DLD1 (cell line): ENCODE data around the gene CPNE7.

Source experiments
- in situ Hi-C: cut with HindIII; loops from 2 replicates; pipeline ENCODE4 v1.10.0; 2017; ENCODE audit warnings: low sequenced_read_pairs

Gene CPNE7

DNA sequence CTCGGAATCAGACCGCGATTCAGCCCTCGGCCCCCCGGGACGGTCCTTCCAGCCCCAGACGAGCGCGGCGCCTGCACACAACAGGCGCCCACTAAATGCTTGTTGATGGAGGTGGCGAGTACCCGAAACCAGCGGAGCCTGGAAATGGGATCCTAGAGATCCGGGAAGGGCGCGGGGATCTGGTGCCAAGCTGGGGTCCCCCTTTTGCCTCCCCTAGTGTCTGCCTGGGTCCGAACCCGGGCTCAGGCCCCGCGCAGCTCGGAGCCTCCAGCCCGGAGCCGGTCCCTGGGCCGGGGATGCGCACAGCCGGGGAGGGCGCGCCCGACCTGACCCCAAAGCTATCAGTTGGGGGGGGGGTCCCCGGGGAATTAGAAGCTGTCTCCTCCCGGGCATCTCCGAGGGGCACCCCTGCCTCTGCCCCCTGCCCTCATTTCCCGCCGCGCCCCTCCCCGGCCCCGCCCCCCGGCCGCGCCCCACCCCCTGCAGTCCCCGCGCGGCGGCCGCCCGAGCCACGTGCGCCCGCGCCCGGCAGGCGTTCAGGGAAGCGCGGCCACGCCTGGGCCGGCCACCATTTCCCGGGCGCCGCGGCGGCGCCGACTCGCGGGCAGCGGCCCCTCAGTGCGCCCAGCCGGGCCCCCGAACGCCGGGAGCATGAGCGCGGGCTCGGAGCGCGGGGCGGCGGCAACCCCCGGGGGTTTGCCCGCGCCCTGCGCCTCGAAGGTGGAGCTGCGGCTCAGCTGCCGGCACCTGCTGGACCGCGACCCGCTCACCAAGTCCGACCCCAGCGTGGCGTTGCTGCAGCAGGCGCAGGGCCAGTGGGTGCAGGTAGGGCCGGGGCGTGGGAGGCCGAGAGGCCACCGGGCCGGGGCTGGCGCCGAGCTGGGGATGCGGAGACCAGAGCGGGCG is at the start of gene CPNE7:
CPNE7 (plus strand) TSS at position 512 of the 906 bp plus-strand sequence; CDS start at position 652, 140 bp downstream.
- in situ Hi-C loops: no loop called here

DNA sequence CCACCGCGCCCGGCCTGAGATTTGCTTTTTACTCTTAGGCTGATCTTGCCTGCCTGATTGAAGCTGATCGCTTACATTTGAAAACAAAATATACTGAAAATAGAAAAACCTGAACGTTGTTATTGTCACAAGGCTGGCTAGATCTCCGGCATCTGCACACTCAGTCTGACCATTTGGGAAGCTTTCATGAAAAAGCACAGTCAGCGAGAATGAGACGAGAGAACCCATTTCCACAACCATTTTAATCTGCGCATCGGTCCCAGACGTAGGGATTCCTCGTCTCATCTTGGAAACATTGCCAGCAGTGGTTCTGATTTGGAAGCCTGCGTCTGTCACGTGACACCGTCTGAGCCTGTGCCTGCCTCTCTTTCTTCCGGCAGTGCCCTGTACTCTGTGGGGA is 46.5 kb upstream of the CPNE7 start:
- in situ Hi-C loops: no loop called here

DNA sequence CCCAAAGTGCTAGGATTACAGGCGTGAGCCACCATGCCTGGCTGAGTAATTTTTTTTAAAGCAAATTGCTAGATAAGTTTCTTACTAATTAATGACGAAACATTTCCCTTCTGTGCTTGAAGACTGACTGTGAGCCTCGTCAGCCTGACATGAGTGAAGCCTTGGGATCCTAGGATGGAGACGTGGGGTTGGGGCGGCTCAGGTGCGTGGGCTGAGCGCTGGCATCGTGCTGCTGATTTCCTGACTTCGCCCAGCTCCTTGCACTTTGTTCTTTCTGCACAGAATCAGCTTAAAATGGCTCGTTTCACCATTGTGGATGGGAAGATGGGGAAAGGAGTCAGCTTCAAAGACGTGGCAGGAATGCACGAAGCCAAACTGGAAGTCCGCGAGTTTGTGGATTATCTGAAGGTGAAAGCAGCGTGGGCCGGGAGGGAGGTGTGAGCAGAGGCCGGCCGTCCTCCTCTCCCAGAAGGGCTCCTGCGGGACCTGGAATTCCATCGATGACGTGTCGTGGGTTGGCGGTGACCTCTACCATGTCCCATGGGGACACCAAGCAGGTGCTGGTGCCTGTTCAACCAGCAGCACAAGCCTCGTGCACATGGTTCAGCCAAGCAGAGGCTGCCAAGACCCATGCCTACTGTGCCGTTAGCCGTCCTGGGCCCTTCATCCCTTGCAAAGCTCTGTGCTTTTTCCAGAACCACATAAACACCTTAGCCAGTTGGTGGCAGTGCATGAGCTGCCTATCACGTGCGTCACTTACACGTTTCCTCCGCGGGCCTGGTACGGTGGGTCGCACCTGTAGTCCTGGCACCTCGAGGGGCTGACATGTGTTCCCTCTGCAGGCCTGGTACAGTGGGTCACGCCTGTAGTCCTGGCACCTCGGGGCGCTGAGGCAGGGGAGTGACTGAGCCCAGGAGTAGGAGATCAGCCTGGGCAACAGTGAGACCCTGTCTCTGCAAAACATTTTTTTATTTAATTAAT is 44.9 kb upstream of the CPNE7 start:
- in situ Hi-C loops: no loop called here

DNA sequence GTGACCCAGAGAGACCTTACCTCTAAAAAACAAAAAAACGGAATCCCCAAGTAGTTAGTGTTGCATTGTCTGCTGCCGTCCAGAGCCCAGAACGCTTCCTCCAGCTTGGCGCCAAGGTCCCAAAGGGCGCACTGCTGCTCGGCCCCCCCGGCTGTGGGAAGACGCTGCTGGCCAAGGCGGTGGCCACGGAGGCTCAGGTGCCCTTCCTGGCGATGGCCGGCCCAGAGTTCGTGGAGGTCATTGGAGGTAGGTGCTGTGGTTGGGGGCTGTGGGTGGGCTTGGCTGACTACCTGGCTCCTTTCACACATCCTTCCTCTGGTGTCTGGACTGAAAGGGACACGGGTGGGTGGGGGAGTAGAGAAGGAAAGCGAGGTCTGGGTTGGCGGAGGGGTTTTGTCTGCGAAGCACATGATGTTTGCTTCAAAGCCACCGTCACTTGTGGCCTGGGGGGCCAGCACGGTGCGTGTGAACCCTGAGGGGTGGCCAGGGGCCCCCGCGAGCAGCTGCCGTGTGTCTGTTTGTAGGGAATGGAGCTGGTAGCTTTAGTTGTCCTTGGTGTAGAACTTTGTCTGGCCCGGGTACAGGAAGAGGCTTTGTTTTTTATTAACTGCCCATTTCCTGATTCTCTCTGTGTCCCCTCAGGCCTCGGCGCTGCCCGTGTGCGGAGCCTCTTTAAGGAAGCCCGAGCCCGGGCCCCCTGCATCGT is 43.6 kb upstream of the CPNE7 start:
- in situ Hi-C loops: no loop called here

DNA sequence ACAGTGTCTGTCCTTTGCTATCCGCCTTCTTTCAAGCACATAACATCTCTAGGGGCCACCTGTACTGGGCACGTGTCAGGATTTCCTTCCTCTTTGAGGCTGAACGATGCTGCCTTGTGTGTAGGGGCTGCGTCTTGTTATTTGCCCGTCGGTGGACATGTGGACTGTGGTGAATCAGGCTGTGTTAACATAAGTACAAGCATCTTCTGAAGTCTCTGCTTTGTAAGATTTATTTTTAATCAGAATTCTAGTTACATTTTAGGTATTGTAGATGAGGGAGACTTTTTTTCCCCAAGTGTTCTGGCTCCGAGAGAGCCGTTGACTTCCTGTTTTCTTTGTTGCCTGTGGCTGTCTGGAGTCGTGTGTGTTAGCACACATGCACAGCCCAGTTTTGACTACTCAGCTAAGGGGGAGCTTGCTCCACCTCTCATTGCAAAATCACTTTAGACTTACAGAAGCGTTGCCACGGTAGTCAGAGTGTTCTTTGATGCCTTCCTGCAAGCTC is 41.3 kb upstream of the CPNE7 start:
- in situ Hi-C loops: no loop called here

DNA sequence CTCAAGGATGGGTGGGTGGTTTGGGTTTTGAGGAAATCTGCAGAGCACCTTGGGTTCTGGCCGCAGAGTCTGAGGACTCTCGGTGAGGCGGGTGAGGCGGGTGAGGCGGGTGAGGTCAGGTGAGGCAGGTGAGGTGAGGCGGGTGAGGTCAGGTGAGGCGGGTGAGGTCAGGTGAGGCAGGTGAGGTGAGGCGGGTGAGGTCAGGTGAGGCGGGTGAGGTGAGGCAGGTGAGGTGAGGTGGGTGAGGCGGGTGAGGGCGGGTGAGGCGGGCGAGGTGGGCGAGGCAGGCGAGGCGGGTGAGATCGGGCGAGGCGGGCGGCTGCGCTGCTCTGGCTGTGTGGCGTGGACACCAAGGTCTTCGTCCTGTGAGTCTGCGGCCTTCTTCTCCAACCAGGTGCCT is 39.2 kb upstream of the CPNE7 start:
- in situ Hi-C loops: no loop called here

DNA sequence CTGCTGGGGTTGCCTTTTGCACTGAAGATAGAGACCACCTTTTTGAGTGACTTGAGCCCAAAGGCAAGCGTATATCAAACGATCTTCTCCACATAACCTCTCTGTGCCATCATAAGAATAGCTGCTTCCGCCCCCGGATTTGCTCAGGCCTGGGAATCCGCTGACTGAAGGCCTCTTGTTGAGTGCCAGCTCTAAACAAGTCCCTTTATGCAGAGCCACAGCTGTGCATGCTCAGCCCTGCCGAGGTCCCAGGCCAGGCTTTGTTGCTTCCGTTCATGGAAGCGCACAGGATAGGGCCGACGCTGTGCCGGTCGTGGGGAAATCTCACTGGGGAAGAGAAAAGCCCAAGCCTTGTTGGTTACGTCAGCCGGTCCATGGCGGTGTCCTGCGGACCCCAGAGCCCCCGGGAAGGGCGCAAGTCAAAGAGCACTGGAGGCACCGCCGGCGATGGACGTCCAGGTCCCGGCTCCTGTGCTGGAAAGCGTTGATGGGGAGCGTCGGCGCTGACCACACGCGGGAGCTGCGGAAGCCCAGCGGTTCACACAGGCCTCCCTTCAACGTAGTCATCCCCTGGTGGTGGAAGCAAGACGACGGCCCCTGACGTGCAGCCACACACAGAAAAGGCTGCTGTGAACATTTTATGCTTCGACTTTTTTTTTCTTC is 38.5 kb upstream of the CPNE7 start:
- in situ Hi-C loops: no loop called here

DNA sequence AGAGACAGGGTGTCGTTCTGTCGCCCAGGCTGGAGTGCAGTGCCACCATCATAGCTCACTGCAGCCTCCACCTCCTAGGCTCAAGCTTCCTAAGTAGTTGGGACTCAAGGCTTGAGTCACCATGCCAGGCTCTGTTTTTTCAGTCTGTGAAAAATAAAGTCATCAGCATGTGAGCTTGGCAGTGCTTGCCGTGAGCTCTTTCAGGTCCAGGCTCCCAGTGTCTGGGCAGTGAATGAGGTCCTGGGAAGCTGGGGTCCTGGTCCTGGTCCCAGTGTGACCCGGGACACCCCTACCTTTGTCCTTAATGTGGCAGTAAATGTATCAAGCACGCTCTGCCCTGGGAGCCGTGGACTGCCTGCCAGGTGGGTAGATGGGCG is 38.0 kb upstream of the CPNE7 start:
- in situ Hi-C loops: no loop called here

DNA sequence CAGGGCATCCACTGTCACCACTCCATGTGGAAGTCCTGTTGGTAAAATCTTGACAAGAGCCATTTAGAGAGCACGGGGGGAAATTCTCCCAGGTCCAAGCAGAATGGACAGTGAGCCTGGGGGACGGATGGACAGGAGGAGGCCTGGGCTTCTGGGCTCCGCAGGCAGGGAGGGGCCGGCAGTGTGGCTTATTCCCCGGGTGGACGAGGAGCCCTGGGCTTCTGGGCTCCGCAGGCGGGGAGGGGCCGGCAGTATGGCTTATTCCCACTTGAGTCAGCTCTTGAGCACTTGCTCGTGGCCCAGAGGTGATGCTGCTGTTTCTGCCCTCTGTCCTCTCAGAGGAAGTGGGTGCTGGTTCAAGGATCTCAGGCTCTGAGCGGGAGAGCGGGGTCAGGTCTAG is 37.3 kb upstream of the CPNE7 start:
- in situ Hi-C loops: no loop called here

DNA sequence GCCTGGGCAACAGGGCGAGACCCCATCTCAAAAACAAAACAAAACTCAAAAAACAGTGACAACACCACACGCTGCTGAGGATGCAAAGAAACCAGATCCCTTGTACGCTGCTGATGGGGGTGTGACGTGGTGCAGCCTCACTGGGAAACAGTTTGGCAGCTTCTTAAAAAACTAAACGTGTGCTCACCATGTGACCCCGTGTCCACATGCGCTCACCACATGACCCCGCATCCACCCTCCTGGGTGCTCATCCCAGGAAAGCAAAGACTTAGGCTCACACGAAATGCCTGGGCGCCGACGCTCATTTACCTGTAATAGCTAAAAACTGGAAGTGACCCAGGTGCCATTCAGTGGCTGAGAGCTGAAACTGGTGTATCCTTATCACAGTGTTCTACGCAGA is 35.0 kb upstream of the CPNE7 start:
- in situ Hi-C loops: no loop called here

DNA sequence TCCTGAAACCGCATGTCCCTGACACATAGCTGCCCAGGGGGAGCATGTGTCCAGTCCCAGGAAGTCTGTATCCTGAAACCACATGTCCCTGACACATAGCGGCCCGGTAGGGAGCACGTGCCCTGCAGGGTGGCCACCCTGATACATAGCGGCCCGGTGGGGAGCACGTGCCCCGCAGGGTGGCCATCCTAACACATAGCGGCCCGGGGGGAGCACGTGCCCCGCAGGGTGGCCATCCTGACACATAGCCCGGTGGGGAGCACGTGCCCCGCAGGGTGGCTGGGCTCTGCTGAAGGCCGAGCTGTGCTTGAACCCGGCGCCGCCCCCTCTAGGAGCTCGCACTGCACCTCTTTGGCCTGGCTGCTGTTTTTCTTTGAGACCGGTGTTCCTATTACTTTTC is 33.8 kb upstream of the CPNE7 start:
- in situ Hi-C loops: no loop called here

DNA sequence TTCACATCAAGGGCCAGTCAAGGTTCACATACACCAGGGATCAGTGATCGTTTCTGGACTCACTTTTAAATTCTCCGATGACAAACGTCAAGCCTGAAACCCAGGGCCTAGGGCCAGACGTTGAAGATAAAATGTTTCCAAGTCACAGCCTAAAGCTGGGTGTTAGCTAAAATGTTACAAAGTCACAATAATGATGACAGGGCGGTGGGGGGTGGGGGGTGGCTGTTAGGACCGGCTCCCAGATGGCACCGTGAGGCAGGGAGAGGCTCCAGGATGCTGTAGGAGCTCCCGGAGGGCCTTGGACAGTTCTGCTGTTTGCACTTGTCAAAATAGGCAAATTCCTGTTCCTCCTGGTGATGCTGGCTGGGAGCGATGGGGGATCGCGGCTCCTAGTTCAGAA is 31.4 kb upstream of the CPNE7 start:
- in situ Hi-C loops: no loop called here

DNA sequence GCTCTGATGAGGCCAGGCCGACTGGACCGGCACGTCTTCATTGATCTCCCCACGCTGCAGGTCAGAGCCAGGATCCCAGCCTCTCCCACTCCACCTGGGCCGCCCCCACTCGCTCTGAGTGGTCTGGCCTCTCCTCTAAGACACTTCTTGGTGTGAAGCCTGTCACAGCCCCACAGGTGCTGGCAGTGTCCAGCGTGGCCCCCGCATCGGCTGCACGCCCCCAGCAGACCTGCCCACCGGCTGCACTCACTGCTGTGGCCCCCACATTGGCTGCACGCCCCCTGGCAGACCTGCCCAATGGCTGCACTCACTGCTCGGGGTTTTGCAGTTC is 30.9 kb upstream of the CPNE7 start:
- in situ Hi-C loops: no loop called here

DNA sequence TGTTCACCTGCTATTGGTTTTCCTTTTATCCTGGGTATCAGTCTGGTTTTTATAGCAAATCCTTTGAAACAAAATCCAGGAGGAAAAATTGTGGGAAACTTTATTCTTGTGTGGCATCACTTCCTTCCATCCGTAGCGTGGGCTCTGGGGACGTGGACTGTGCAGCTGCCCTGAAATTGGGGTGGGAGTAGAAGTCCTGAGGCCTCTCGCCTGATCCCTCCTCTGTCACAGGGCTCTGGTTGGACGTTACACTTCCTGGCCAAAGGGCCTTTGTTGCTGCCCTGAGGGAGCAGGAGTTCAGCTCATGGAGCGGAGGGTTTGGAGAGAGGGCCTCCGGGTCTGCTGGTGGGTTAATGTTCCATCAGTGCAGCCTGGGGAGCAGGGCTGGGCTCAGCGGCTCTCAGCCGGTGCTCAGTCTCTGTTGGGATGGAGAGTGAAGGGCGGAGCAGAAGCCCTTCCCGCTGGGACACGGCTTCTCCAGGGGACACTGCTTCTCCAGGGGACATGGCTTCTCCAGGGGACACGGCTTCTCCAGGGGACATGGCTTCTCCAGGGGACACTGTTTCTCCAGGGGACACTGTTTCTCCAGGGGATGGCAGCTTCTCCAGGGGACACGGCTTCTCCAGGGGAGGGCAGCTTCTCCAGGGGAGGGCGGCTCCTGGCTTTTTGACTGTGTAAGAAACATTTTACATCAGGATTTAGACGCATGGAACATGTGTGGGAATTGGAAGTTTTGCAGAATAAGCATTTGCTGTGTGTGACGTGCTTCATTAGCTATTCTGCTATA is 30.3 kb upstream of the CPNE7 start:
- in situ Hi-C loops: no loop called here

DNA sequence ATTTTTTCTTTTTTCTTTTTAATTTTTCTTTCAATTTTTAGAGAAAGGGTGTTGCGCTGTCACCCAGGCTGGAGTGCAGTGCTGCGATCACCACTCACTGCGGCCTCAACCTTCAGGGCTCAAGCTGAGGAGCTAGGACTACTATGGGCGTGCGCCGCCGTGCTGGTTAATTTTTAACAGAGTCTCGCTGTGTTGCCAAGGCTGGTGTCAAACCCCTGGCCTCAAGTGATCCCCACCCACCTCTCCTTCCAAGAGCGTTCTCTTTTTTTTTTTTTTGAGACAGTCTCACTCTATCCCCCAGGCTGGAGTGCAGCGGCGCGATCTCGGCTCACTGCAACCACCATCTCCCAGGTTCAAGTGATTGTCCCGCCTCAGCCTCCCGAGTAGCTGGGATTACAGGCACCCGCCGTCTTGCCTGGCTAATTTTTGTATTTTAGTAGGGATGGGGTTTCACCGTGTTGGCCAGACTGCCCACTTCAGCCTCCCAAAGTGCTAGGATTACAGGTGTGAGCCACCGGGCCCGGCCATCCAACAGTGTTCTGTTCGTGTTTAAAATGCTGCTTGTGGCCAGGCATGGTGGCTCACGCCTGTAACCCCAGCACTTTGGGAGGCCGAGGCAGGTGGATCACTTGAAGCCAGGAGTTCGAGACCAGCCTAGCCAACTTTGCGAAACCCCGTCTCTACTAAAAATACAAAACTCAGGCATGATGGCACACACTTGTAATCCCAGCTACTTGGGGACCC is 29.6 kb upstream of the CPNE7 start:
- in situ Hi-C loops: no loop called here

DNA sequence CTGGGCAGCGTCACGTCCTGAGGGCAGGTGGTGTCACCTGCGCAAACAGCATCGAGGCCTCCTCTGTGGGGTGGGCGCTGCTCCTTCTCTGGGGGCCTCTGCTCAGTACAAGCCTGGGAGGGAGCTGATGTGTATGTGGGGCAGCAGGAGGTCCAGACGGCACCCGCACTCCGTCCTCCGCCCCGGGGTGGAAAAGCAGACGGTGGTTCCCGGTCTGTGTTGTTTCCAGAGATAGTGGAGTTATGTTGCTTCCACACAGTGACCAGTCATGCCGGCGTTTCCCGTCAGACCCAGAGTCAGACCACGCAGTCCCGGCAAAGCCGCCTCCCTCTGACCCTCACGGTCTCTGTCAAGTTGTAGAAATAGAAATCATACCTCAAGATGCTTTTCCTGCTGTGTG is 28.8 kb upstream of the CPNE7 start:
- in situ Hi-C loops: no loop called here

DNA sequence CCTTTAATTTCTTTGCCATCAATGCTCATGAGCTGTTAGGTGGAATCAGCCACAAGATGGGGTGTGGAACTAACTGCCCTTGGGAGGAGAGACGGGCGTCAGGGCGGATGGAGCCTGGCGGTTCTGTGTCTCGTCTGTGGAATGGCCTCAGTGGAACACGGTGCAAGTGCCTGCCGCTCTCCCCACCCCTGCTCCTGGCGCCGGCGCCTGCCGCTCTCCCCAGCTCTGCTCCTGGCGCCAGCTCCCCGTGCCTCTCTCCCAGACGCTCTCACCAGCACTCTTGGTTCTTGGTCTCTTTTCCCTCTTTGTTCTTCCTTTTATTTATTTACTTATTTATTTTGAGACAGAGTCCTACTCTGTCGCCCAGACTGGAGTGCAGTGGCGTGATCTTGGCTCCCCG is 28.3 kb upstream of the CPNE7 start:
- in situ Hi-C loops: no loop called here

DNA sequence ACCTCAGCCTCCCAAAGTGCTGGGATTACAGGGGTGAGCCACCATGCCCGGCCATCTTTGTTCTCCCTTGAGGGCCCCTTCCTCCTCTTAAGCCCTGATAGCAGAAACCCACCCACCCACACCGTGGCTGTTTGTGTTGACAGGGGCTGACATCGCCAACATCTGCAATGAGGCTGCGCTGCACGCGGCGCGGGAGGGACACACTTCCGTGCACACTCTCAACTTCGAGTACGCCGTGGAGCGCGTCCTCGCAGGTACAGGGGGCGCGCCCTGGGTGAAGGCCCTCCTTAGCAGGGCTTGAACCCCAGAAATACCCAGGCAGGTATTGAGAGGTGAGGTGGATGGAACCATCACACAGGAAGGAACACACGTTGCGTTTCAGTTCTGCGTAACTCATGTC is 27.7 kb upstream of the CPNE7 start:
- in situ Hi-C loops: no loop called here

DNA sequence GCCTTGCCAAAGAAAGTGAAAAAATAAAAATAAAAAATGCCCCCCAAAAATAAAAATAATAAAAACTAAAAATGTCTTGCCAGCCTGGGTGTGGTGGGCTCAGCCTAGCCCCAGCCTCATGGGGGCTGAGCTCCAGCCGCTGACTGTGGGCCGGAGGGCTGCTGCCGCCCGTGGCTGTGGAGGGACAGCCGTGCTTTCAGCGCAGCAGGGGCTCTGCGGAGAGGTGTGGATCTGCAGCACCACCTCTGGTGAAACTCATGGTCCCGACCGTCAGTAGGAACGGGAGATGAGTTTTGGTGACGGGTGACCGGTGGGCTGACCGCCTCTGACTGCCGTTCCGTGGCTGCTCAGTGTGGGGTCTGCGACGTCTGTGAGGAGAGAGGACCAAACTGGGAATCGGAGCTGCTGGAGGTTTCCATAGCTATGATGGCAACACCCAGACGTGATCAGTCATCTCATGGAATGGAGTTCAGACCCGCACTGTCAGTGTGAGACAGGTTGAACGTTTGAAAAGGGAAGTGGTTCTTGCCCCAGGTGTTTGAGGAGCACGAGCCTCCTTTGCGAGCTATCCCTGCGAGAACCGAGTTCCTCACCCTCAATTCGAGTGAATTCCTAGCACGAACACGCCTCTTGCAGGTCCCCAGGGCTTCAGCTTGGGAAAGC is 27.1 kb upstream of the CPNE7 start:
- in situ Hi-C loops: no loop called here
